Measurements from ENCODE around the gene GALK2.

GALK2 gene

GRCh38 chr15:49366496-49366895 is 196.4 kb downstream of the GALK2 start:
- no peak for DNase-seq

- DNase-seq = no peak
Observed at GRCh38 chr15:49370782-49371181, 200.7 kb downstream of the GALK2 start.

GRCh38 chr15:49372366-49372765 is 202.3 kb downstream of the GALK2 start:
- no peak for DNase-seq

- no peak for DNase-seq
Observed at GRCh38 chr15:49379996-49380395, 209.9 kb downstream of the GALK2 start.

- DNase-seq = no peak
Observed at GRCh38 chr15:49380912-49381311, 210.9 kb downstream of the GALK2 start.
